Hematopoietic multipotent progenitor cell treated with erythropoietin and hydrocortisone succinate and interleukin-3 and kit ligand, for 8 days (in vitro differentiated cells): ENCODE measurements around the gene EFR3B.

Source experiments
- DNase-seq: peaks from one replicate; pipeline ENCODE4 v3.0.0-alpha.2; 2015

Gene EFR3B

DNA sequence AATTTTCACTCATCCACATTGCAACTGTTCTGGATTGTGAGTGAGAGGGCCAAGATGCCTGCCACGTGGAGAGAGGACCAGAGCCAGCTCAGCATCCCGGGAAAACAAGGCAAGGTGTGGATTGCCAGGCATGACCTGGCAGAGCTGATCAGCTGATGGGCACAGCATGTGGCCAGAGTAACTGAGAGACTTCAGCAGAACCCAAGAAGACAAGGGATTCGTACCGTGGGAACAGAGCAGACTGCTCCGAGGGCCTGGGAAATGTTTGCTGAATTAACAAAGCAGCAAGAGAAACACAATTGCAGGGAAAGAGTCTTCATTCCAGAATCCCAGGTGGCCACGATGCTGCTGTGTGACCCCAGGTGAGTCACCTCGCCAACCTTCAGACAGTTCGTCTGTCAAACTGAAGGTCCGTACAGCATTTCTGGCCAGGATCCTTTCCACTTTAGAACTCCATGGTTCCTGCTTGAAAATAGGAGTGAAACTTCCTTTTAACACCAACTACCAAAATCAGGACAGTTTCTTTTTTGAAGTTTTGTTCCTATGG lies 152.8 kb downstream of the EFR3B start:
- DNase-seq: no peak

DNA sequence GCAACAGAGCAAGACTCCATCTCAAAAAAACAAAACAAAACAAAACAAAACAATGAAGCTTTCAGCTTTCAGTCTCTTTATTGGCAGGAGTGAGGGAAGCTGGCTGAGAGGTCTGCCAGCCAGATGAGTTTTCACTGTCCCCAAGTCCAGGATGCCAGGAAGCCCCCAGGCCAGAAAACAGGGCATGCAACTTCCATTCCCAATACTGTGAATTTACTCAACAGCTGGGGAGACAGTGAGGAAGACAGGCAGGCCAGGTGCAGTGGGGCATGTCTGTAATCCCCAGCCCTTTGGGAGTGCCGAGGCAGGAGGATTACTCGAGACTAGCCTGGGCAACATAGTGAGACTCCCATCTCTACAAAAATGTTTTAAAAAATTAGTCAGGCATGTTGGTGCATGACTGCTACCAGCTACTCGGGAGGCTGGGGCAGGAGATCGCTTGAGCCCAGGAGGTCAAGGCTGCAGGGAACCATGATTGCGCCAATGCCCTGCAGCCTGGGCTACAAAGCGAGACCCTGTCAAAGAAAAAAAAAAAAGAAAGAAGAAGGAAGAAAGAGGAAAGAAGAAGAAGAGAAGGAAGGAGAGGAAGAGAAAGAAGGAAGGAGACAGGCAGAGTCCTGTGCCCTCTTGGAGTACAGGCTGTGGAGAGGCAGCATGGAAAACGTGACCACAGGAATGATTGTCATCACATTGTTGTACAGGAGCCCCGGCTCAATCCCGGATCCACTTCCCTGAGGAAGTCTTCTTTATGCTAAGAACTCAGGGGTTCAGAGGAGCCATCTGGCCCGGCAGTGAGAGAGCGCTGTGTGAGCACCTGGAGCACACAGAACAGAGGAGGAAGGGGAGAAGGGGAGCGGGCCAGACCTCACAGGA lies 155.7 kb downstream of the EFR3B start:
- no peak for DNase-seq

DNA sequence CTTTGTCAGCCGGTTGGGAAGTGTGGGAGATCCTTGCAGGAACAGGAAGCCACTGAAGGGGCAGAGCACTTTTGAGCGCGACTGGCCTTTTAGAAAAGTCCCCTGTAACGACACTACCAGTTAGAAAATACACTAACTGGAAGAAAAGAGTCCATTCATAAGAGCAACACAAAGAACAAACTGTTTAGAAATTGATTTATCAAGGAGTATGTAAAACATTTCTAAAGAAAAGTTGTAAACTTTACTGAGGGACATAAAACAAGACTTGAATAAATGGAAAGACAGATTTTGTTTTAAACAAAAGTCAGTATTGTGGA lies 156.3 kb downstream of the EFR3B start:
- no peak for DNase-seq

DNA sequence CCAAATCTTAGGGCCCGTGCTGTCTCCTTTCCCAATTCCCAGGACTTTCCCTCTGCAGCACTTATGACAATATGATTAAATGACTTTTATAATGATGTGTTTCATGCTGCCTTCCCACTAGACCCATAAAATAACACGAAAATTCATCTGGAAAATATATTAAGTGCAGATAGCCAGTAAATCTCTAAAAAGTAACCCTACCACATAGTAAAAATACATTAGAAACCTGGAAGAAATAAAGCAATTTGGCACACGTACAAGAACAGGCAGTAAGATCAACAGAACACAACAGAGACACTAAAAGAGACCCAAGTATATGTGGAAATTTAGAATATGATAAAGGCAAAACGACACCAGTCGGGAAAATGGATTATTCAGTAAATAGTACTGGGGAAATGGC lies 156.7 kb downstream of the EFR3B start:
- DNase-seq: no peak

DNA sequence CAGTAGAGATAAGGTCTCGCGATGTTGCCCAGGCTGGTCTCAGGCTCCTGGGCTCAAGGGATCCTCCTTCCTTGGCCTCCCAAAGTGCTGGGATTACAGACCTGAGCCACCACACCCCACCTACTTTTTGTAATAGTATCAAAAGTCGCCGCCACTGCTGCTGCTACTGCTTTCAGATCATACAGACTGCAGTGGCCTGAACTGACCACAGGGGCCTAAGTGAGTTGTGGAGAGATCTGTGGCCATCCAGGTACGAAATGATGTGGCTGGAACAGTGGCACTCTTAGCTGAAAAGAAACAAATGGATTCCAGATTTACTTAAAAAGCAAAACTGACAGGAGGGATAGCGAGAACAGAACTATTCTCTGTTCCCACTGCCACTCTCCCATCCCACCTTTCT lies 159.4 kb downstream of the EFR3B start:
- DNase-seq: no peak

DNA sequence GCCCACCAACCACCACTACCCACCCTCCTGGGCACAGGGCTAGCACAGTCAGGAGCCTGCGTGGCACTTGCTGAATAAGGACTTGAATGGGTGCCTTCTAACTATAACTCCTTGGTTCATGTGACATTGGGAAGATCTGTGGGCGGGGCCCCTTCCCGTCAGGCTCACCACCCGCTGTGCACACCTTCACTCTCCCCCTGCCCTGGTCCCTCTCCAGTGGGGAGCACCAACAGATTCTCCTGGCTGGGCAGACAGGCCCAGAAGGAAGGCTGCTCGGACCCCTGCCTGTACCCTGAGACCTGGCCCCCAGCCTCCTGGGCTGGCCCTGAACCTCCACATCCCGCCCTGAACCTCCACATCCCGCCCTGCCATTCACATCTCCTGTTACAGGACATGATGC lies 159.9 kb downstream of the EFR3B start:
- no peak for DNase-seq

DNA sequence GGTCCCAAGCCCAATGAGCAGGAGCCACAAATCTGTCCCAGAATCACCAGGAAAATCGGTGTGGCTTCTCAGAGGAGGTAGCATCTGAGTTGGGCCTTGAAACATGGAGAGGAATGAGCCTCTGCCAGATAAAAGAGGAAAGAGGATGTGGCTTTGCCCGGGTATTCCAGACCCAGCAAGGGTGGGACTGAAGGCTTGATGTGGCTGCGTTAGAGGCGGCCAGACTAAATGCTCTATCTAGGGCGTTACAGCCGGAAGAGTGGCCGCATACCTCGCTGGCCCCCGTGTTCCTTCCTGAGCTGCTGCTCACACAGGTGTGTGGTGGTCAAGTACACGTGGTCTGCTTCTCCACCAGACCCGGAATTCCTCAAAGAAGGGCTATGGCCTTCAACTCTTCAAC lies 160.4 kb downstream of the EFR3B start:
- DNase-seq: no peak

DNA sequence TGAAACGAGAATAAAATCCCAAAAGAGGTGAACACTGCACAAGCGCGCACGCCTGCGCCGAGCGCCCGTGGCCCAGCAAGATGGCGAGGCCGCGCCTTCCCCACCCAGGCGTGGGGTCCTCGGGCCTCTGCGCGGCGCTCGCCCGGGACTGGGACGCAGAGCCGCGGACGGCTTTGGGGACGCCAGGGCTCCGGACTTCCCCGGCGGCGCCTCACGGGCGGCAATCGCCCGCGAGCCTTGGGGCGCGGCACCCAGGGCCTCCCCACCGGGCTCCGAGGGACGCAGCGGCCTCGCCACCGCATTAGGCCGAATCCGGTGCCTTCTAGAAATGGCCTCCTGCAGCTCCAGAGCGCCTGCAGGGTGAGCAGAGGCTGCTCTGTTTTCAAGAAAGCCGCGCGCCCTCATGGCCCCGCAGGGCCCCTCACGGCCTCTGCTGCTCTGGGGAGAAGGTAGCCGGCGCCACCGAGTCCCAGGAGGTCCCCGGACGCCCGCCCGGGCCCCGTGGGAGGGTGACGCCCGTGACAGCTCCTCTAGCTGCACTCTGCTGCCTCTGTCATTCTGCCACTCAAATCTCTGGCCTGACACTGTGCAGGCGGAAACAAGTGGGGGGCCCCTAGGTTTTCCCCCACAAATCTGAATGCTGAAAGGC lies 162.4 kb downstream of the EFR3B start:
- no peak for DNase-seq

DNA sequence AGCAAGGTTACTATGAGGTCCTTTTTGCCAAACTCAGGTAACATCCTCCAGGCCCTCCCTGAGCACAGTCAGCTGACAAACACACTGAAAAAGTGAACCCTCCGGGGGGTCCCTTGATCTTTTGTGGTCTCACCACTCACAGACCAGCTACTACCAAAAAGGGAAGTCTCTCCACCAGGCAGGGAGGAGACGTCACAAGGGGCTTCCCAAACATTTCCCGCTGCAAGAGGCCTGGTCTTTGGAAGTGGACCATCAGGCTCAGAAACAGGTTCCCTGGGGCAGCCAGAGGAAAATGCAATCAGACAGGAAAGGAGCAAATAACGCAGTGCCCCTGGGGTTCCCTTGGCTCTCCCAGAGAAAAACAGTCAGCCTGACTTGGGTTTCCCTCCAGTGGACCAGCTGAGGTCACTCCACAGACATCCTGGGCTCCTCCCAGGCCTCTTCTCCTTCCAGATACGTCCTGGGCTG lies 165.2 kb downstream of the EFR3B start:
- DNase-seq: no peak
